Measurements from ENCODE around the gene AK5.

- TF ChIP-seq POLR2A (IDR thresholded peaks at IDR 0.05) (no peak), CTCF (IDR thresholded peaks at IDR 0.05) (no peak)
These were observed 34.2 kb downstream of the AK5 start for GRCh38 chr1:77316006-77316405.

All from ovary (tissue), 3 donors.